Transverse colon (tissue), 4 donors: ENCODE data around the gene PPARGC1A.

ENCODE experiments used
- CTCF ChIP-seq, 5 experiments: fragments of 200-600 bp in 3 of 5; fragments of 450-650 bp in 2 of 5; sonication (generic) in 3 of 5; IDR thresholded peaks; 1 replicate in 2 of 5; 2 replicates in 3 of 5; pipeline ENCODE4 v1.5.1; 2016 to 2017; ENCODE audit warnings: antibody characterized with exemption in 5 of 5, inconsistent platforms in 3 of 5, mild to moderate bottlenecking in 2 of 5, moderate library complexity in 1 of 5
- EP300 ChIP-seq: sonication (generic); formaldehyde crosslinking; IDR thresholded peaks from one replicate; pipeline ENCODE4 v1.6.1; 2017; ENCODE audit warnings: antibody characterized with exemption, low read depth
- POLR2A ChIP-seq: fragments of 450-650 bp; IDR thresholded peaks from one replicate; pipeline ENCODE4 v1.6.1; 2016; ENCODE audit warnings: antibody characterized with exemption, mild to moderate bottlenecking, moderate library complexity
- POLR2AphosphoS5 ChIP-seq, 3 donors: sonication (generic); formaldehyde crosslinking; IDR thresholded peaks; one replicate each; pipeline ENCODE4 v1.6.1; 2016; ENCODE audit warnings: antibody characterized with exemption in 3 of 3

- no peak for TF ChIP-seq POLR2A
- TF ChIP-seq CTCF (IDR thresholded peaks at IDR 0.05) = no peak
- TF ChIP-seq EP300 = no peak
- no peak for TF ChIP-seq POLR2AphosphoS5 (IDR thresholded peaks at IDR 0.05)
These were observed 100.1 kb downstream of the PPARGC1A start for GRCh38 chr4:23789762-23790161.
